LNCaP clone FGC (cell line): ENCODE results near the gene CACNA1C.

ENCODE experiments used
- DNase-seq: peaks from one replicate; pipeline ENCODE4 v3.0.0-alpha.2; 2011; ENCODE audit warnings: low read depth
- H3K4me3 ChIP-seq: 2 replicates; pipeline ENCODE4 v1.5.1; 2011; ENCODE audit warnings: mild to moderate bottlenecking, low read depth, low read length, control low read depth
- CTCF ChIP-seq: IDR thresholded peaks from 2 replicates; pipeline ENCODE4 v1.5.1; 2012; ENCODE audit warnings: mild to moderate bottlenecking; ENCODE audit not compliant: control insufficient read depth, insufficient read depth; ENCODE audit errors: extremely low read depth

CACNA1C gene

DNA sequence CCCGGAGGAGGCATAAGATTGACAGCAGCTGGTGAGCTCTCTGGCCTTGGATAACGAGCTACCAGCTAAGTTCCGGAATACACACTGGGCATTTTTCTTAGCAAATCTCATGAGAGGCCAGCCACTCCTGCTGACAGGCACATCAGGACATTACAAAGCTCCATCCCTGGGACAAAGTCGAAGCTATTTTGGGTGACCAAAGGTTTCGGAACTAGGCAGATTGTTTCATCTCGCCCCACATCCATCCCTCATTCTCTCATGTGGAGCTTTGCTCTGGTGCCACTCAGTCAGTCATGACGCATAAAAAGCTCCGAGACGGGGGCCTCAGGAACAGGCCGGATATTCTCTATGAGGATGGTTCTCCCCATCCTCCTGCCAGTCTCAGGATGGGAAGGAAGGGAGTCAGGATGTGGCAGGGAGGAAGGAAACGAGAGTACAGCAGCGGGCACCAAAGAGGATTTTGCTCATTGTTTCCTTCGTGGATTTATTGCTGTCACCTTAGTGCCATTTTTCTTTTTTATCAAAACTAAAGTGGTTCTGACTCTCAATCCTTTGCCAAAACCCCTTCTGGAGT is 488.9 kb downstream of the CACNA1C start:
- no peak for TF ChIP-seq CTCF
- H3K4me3 ChIP-seq, result no peak overlapping the region
- no peak for DNase-seq

- DNase-seq, result no peak
- no peak overlapping the region for H3K4me3 ChIP-seq
- no peak for TF ChIP-seq CTCF
Measured at GRCh38 chr12:2543801-2544200, 491.0 kb downstream of the CACNA1C start.

GRCh38 chr12:2544230-2544629 is 491.4 kb downstream of the CACNA1C start:
- no peak for TF ChIP-seq CTCF
- H3K4me3 ChIP-seq, result no peak overlapping the region
- no peak for DNase-seq

GRCh38 chr12:2547273-2548044 is 494.7 kb downstream of the CACNA1C start:
- no peak for DNase-seq
- H3K4me3 ChIP-seq, result no peak overlapping the region
- TF ChIP-seq CTCF, result no peak

- DNase-seq, result no peak
- H3K4me3 ChIP-seq, result no peak overlapping the region
- TF ChIP-seq CTCF, result no peak
Measured at GRCh38 chr12:2548081-2548480, 495.3 kb downstream of the CACNA1C start.

DNA sequence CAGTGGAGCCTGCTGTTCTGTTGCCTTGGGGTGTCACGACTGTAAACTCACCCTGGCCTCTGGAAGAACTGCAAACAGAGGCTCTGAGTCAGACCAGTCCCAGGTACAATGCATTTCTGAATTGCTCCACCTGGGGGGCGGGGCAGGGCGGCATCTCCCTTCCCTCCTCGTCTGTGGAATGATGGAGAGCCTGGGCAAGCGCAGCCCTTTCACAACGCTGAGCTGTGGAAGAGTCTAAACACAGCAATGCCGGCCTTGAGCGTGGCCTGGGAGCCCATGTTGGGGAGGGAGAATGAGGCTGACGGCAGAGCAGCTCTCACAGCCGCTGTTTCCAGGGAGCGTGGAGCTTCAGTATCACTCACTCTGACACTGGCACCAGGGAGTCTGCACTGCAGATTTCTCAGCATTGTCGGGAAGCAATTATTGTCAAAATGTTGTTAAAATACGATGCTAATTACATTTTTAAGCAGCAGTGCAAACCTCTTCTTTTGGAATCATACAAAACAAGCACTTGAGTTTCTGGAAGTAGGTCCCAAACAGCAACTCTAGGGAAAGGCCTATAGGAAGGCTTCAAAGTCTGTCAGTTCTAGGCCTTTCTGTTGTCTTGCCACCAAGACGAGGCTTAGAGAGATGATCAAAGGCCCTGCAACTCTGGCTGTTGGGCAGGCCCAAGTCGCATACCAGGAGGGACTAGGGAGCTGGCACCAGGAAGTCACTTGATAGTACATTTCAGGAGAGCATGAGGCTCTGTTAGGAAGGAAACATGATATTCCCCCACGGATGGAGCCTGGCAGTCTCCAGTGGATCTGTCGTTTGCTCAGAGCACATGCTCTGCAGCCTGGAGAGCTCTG is 498.0 kb downstream of the CACNA1C start:
- no peak for TF ChIP-seq CTCF
- H3K4me3 ChIP-seq, result no peak overlapping the region
- DNase-seq, result no peak
